HUDEP-2 (cell line): ENCODE measurements around the gene WASHC2C.
"Not testable (repeated sequence)": the region's sequence is repeated elsewhere in the genome, so short reads cannot be mapped to it uniquely, and the experiment has no call there.

Experiments used
- DNase-seq, 76 experiments: peaks; one replicate each; lab custom pipeline; 2025; ENCODE audit not compliant: unreplicated experiment in 76 of 76; lab: John Stamatoyannopoulos, UW

WASHC2C gene

GRCh38 chr10:45820107-45820830 is 93.2 kb downstream of the WASHC2C start:
- peak in 3 of 76 experiments; percentile 4 to 14 (median 8) for DNase-seq

- not testable (repeated sequence) for DNase-seq
These were observed 95.9 kb downstream of the WASHC2C start for GRCh38 chr10:45822918-45823317.
